Inflammatory macrophage treated with lipopolysaccharide for 1 hour (primary cell): ENCODE measurements around the gene TREH.

Source experiments
- DNase-seq, 2 donors: peaks; one replicate each; pipeline ENCODE4 v3.0.0-alpha.2; 2020 to 2022

Gene TREH

DNA sequence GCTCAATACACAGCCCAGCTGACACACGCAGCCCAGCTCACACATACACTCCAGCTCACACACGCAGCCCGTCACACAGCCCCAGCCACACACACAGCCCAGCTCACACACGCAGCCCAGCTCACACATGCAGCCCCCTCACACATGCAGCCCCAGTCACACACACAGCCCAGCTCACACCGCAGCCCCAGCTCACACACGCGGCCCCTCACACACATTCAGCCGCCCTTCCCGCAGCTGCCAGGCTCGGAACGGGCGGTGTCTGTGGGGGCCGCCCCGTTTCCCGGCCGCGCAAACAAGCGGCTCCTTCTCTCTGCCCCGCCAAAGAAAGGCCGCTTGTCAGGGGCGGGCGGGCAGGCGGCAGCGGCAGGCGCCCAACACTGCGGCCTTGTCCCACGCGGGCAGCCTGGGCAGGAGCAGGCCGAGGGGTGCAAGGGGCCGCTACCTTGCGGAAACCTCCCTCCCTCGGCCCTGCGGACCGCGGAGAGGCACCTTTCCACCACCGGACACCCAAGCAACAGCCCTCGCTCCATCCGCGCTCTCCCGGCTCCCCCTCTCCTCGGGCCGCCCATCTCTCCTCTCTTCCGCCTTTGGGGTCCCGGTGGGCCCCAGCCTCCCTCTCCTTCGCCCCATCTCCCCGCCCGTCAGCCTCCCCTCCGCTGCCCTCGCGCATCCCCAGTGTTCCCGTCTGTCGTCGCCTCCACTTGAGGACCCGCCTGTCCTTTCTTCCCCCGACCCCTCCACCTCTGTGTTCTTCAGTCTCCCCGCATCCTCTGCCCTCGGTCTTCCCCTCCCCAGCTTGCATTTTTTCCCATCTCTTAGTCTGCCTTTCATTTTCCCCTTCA lies 69.8 kb downstream of the TREH start:
- no peak for DNase-seq

DNA sequence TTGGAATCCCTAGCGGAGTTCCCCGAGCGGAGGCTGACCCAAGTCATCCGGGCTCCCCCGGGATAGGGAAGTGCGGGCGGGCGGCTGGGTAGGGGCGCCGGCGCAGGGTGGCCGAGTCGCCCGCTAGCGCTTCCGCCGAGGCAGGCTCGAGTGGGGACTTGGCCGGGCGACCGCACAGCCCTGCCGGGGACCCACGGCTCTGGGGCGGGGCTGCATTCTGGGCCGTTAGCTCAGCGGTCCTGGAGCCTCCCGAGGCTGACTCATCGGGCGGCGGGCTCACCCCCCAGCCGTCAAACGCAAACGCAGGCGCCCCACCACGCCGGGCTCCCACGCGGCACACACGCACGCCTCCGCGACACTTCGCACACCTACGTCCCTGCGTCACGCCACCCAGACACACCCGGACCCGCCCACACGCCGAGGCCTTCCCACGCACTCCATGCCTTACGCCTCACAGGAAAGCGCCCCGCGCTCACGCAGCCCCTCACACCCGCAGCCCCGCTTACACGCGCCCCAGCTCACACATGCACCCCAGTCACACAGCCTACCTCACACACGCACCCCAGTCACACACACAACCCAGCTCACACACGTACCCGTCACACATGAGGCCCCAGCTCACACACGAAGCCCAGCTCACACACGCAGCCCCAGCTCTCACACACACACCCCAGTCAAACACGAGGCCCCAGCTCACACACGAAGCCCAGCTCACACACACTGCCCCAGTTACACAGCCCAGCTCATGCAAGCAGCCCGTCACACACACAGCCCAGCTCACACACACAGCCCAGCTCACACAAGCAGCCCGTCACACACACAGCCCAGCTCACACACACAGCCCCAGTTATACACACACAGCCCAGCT lies 70.9 kb downstream of the TREH start:
- peak; percentile 86 to 95 for DNase-seq

DNA sequence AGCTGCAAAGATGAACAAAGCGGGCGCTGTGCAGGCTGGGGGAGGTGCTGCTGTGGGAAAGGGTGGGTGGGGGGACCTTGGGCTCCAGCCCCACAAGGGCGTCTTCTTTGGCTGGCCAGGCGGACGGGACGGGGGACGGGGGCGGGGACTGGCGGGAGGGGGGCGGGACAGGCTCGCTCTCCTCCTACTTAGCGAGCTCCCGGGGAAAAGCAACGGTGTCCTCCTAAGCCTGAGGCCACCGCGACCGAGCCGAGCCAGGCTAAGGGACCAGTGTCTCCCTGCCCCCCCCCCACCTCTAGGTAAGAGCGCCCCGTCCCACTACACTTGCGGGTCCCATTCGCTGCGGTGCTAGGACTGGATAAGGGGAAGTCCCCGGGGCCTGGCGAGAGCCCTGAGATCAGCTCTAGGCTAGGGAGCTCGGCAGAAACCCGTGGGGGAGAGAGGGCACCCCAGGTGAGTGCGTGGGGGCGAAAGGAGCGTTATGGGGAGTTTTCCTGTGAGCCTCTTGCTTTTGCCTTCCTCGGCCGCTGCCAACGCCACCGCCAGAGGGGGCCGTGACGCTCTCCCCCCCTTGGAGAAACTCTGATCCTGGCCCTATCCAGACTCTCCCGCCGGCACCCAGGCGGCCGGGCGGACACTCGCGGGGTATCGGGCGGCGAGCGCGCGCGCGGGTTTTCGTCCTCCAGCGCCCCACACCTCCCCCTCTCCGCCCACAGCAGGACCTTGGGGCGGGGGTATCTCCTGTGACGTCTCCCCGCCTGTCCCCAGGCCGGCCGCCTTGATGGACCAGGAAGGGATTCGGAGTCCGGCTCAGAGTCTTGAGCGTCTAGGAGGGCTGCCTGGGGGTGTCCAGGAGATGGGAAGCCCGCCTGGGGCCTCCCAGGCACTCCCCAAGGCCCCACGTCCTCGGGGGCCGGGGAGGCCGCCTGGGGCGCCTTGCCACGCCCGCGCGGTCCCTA lies 71.8 kb downstream of the TREH start, which contains the start of gene PHLDB1:
Gene PHLDB1, plus strand, starts transcription at position 215 of the 959 bp plus-strand sequence. CDS start 6,222 bp downstream, outside the sequence.
- DNase-seq = peak; percentile 46 to 53
